B cell (primary cell): ENCODE data around the gene SCAMP3.

Source experiments
- EZH2 ChIP-seq: IDR thresholded peaks from 2 replicates; pipeline ENCODE4 v1.6.1; 2012; ENCODE audit warnings: borderline replicate concordance, low read depth, mild to moderate bottlenecking, moderate library complexity, low read length; ENCODE audit not compliant: insufficient read depth, poor library complexity, severe bottlenecking
- TF ChIP-seq, protein P1 (sequence below): fragments of 200-600 bp; IDR thresholded peaks from one replicate; pipeline ENCODE4 v1.8.0; 2022; ENCODE audit warnings: antibody characterized with exemption, mild to moderate bottlenecking

DNA sequence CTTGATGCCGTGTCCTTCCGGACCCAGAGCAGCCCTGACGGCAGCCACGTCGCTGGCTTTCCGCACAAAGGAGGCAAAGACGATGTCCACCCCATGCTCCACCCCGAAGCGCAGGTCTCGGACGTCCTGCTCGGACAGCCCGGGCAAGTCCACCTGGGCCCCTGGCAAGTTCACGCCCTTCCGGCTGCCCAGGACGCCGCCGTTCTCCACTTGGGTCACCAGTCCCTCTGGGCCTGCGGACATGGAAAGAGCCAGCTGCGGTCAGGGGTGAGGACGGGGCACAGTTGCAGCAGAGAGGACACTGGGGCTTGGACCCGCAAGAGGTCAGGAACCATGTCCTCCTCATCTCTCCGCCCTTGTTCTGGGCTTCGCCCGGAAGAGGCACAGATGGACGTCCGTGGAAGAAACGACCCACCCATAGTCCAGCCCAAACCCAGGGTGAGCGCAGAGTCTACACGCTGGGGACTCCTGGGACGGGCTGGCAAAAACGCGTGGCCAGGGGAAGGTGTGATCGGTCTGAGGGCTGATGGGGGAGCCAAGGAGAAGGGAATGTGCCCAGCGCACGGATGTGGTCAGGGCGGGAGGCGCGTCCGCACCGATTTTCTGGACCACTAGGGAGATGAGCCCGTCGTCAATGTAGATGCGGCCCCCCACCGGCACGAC is 32.5 kb upstream of the SCAMP3 start:
- TF ChIP-seq, protein P1, sequence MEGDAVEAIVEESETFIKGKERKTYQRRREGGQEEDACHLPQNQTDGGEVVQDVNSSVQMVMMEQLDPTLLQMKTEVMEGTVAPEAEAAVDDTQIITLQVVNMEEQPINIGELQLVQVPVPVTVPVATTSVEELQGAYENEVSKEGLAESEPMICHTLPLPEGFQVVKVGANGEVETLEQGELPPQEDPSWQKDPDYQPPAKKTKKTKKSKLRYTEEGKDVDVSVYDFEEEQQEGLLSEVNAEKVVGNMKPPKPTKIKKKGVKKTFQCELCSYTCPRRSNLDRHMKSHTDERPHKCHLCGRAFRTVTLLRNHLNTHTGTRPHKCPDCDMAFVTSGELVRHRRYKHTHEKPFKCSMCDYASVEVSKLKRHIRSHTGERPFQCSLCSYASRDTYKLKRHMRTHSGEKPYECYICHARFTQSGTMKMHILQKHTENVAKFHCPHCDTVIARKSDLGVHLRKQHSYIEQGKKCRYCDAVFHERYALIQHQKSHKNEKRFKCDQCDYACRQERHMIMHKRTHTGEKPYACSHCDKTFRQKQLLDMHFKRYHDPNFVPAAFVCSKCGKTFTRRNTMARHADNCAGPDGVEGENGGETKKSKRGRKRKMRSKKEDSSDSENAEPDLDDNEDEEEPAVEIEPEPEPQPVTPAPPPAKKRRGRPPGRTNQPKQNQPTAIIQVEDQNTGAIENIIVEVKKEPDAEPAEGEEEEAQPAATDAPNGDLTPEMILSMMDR, result no peak
- no peak for TF ChIP-seq EZH2
